ENCODE measurements around the gene TSPAN33.
"Not testable (repeated sequence)": the region's sequence is repeated elsewhere in the genome, so short reads cannot be mapped to it uniquely, and the experiment has no call there.

The TSPAN33 gene

DNA sequence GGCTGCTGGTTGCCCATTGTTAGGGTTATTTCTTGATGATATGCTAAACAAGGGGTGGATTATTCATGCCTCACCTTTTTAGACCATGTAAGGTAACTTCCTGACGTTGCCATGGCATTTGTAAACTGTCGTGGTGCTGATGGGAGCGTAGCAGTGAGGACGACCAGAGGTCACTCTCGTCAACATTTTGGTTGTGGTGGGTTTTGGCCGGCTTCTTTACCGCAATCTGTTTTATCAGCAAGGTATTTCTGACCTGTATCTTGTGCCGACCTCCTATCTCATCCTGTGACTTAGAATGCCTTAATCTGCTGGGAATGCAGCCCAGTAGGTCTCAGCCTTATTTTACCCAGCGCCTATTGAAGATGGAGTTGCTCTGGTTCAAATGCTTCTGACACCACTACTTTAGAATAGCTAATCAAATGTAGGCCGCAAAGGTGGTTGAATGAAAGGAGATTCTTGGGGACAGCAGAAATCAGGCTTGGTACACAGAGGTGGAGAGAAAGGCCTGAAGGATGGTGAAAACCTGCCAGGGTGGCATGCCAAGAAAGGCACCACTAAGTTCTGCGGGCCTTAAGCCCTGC, 26.0 kb downstream of the TSPAN33 start:
- no peak for DNase-seq

DNA sequence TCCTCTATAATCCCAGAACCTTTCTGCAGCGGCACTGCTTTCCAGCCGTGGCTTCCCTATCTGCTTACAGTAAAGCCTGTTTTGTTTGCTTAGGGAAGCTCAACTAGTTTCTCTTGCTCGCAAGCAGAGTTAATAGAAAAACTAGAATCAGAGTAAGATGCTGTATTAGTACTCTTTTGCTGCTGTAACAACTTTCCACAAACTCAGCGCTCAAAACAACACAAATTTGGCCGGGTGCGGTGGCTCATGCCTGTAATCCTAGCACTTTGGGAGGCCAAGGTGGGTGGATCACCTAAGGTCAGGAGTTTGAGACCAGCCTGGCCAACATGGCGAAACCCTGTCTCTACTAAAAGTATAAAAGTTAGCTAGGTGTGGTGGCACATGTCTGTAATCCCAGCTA, 29.4 kb downstream of the TSPAN33 start:
- not testable (repeated sequence) for DNase-seq

DNA sequence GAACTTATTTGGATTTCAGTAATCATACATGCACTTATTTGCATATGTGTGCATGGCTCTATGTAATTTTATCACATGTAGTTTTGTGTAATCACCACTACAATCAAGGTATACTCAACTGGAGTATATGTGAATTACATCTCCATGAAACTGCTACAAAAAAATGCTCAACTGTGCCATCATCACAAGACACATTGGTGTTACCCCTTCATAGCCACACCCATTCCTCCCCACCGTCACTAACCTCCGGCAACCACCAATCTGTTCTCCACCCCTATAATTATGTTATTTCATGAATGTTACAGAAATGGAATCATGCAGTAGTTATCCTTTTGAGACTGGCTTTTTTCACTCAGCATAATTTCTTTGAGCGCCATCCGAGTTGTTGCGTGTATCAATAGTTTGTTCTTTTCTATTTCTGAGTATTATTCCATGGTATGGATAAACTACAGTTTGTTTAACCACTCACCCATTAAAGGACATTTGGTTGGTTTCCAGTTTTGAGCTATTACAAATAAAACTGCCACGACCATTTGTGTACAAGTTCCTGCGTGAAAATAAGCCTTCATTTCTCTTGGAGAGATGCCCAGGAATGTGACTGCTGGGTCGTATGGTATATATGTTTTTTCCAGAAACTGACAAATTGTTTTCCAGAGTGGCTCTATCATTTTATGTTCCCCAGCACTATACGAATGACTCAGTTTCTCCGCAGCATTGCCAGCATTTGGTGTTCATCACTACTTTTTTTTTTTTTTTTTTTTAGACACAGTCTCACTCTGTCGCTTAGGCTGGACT, 32.6 kb downstream of the TSPAN33 start:
- DNase-seq, result peak; percentile 21

DNA sequence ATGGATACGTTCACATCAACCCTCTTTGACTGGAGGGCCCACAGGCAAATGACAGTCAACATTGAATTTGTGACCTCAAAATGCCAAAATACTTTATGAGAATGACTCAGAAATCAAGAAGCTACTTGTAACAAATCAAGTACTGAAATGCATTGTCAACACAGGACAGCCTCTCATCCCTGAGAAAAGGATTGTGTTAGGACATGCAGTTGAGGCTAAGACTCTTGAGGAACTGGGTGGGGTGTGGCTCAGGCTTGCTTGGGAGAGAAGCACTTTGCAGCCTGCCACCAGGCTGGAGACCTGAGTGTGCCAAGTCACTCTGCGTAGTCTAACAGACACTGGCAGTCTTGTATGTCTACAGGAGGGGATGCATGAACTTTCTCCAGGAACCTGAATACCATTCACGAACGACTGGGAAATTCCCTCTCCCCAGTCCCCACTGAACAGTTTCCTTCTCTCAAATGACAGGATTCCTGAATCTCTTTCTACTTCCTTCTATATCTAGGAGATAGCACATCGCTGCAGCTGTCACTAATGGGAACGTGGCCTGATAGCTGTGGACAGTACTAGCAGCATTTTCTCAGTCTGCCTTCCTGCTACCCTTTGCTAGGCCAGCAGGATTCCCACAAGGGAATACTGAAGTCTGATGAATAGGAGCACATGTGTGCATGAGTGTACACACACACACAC, 40.6 kb downstream of the TSPAN33 start:
- DNase-seq, result no peak

DNA sequence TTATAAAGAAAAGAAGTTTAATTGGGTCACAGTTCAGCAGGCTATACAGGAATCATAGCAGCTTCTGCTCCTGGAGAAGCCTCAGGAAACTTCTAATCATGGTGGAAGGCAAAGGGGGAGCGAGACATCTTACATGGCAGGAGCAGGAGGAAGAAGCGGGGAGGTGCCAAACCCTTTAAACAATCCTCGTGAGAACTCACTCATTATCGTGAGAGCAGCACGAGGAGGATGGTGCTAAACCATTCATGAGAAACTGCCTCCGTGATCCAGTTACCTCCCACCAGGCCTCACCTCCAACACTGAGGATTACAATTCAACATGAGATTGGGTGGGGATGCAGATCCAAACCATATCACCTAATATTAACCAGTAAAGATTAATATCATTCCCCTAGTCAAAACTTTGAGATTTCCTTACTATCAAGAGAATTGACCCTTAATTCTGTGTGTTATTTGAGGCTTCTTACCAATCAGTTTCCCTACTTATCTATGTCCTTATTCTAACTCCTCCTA, 42.3 kb downstream of the TSPAN33 start:
- no peak for DNase-seq

DNA sequence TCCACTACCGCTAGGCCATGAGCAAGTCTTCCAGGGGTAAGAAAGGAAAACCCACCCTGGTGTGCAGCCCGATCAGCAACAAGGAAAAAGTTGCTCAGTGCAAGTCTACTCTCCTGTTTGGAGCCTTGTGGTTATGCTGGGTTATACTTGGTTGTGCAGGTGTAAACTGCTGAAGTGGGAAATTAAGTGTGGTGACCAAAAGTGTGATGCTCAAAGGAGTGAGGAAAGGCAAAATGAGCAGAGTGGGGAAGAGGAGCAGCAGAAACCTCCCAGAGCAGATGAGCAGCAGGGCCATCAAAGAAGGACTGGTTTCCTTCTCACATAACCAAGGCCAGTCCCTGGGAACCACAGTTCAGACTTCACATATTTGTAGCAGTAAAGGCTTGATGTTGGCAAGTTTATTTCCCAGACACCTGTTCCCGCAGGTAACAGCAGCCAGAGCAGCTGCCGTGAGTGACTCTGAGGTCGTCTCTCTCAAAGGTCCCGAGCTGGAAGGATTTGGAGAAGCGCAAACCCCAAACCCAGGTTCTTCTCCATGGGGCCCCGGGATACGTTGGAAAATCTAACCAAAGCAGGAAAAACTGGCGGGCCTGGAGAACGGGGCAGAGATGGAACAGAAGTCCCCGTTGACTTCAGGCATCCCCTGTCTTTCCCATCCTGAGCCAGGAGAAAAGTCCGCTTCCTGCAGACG, 43.3 kb downstream of the TSPAN33 start:
- DNase-seq, result no peak

DNA sequence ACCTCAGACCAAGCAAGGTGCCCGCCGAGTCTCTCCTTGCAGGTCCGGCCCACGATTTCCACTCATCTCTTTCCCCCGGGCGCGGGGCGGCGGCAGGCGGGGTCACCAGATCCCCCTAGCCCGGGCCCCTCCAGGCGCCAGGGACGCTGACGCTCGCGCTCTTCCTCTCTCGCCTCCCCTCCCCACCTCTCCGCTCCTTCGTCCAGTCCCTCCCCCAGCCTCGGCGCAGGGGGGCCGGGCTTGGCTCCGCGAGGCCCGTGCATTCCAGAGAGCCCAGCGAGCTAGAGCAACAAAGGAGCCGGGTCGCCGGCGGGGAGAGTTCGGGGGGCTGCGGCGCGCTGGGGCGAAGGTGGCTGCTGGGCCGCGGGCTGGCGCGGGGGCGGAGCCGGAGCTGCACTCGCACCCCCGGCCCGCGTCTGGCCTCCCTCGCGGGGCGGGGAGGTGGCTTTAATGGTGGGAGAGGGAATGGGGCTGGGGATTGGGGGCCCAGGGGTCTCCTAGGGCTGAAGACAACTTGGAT, 43.9 kb downstream of the TSPAN33 start, which contains the start of gene SMO:
Gene SMO, plus strand, starts transcription at position 262 of the 520 bp plus-strand sequence. CDS start 519 bp downstream, outside the sequence.
- peak; percentile 16 for DNase-seq

DNA sequence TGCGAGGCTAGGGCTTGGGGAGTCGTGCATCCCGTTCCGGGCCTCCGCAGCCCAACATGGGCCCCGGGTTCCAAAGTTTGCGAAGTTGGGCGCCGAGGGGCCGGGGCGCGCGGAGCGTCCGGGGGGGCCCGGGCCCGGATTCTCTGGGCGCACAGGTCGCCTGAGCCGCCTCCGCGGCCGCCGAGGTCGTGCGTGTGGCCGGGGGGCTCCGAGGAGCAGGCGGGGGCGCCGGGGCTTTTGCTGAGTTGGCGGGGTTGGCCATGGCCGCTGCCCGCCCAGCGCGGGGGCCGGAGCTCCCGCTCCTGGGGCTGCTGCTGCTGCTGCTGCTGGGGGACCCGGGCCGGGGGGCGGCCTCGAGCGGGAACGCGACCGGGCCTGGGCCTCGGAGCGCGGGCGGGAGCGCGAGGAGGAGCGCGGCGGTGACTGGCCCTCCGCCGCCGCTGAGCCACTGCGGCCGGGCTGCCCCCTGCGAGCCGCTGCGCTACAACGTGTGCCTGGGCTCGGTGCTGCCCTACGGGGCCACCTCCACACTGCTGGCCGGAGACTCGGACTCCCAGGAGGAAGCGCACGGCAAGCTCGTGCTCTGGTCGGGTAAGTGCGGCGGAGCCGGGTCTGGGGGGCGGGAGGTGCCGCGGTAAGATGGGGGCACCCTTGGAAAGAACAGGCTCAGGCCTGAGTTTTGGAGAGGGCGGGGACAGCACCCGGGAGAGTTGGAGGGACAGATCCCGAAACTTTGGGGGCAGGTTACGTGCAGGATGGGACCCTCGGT, 44.6 kb downstream of the TSPAN33 start:
- no peak for DNase-seq

DNA sequence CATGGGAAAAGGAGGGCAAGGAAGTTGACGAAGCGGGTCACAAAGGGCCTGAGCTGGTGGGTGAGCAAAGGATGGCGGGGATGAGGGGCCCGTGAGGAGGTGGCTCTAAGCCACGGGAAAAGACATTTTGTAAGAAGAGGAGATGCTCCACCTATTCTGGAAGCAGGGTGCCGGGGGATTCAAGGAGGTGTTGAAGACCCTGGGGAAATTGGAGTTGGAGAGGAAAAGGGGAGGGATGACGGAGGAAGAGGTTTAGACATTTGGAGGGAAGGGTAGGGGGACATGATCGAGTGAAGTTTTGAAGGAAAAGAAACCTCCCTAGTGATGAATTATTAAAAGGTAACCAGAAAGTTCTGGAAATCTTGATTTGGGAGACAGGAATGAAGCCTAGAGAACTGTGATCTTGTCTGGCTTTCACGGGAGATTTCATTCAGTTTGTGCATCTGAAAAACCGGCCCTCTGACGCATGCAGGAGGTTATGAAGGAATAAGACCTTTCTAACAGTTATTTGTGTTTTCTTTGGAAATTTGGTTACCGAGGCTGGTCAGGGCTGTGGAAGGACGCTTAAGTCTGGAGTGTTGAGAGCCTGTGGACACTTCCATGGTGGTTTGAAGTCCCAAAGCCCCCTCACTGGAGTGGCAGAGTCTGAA, 45.3 kb downstream of the TSPAN33 start:
- no peak for DNase-seq

DNA sequence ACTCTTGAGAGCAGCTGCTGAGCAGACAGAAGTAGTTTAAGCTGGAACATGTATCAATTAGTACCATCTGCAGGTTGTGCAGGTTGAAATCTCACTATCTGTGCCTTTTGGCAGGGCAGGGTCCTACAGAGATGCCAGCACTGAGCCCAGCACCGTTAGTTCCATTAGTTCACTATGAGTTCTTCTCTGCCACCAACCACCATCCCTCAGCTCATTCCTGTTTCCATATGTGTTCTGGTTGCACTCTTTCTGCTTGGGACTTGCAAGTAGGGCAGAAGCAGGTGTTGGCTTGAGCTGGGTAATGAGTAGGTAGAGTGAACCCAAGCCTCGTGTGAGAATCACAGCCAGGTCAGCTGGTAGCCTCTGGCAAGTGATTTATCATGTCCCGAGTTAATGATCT, 46.8 kb downstream of the TSPAN33 start:
- DNase-seq, result no peak

DNA sequence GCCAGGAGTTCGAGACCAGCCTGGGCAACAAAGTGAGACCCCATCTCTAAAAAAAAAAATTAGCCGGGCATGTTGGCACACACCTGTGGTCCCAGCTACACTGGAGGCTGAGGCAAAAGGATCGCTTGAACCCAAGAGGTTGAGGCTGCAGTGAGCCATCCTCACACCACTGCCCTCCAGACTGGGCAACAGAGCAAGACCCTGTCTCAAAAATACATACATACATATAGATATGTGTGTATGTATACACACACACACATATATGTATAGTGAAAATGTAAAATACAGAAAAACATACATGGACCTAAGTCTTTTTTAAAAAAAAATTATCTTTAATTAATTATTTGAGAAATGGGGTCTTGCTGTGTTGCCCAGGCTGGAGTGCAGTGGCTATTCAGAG, 49.4 kb downstream of the TSPAN33 start:
- DNase-seq, result no peak

DNA sequence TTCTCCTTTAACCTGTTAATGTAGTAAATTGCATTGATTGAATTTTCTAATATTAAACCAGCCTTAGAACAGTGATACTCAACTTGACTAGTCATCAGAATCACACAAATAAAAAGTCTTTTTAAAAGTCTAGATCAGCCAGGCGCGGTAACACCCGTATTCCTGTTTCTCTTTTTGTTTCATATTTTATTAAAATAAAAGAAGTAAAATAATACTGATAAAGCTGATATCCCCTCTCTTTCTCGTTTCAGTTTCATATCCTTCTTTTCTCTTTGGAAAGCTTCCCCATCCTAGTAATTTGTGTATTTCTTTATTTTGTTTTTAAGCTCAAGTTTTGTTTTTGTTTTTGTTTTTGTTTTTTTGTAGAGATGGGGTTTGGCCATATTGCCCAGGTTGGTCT, 53.3 kb downstream of the TSPAN33 start:
- no peak for DNase-seq

DNA sequence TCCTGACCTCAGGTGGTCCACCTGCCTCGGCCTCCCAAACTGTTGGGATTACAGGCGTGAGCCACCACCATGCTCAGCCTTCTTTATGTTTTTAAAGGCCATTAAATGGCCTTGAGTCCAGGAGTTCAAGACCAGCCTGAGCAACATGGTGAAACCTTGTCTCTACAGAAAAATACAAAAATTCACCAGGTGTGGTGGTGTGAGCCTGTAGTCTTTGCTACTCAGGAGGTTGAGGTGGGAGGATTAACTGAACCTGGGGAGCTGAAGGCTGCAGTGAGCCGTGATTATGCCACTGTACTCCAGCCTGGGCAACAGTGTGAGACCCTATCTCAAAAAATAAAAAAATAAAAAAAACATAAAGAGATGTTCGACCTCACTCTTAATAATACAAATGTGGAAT, 54.9 kb downstream of the TSPAN33 start:
- DNase-seq, result no peak

DNA sequence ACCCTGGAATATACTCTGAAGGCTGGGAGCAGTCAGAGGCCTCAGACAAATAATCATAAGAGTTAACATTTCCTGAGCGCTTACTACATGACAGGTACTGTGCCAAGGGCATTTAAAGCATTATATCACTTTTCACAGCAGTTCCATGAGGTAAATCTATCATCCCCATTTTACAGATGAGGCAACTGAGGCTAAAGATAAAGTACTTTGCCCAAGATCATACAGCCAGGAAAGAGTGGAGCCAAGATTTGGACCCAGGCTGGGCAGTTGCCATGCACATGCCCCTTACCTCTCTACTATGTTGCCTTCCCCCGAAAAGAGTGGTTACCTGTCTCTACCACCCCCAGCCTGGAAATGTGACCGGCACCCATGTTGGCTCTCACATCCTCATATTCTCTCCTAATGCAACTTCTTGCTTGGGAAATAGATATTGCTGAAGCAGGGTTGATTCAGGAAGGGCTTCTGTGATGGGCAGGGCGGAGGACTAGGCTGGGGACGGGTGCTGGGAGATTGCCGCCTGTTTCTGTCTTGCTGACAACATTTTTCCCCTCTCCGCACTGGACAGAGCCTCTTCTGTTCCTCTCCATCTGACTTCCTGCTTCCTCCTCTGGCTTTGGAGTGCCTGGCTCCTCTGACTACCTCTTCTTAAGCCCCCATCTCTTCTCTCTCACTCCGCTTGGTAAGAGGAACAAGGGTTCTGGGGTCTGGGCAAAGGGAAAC, 57.7 kb downstream of the TSPAN33 start:
- DNase-seq, result no peak

DNA sequence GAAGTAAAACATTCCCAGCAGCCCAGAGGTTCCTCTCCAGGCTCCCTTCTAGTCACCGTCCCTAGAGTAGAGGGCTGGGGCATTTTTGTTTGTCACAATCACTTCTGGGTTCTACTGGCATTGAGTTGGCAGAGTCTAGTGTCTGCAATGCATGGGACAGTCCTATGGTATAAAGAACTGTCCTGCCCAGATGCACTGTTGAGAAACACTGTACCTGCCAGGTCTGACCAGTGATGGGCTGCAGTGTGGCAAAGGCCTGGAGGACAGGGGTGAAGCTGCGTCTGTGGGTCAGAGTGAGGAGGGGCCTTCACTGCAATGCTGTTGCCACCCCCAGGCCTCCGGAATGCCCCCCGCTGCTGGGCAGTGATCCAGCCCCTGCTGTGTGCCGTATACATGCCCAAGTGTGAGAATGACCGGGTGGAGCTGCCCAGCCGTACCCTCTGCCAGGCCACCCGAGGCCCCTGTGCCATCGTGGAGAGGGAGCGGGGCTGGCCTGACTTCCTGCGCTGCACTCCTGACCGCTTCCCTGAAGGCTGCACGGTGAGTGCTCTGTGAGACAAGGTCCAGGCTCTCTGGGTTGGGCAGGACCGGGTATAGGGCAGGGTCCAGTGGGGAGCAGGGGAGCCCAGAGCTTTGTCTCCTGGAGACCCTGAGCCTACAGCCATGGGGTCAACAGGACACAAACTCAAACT, 58.7 kb downstream of the TSPAN33 start:
- no peak for DNase-seq

DNA sequence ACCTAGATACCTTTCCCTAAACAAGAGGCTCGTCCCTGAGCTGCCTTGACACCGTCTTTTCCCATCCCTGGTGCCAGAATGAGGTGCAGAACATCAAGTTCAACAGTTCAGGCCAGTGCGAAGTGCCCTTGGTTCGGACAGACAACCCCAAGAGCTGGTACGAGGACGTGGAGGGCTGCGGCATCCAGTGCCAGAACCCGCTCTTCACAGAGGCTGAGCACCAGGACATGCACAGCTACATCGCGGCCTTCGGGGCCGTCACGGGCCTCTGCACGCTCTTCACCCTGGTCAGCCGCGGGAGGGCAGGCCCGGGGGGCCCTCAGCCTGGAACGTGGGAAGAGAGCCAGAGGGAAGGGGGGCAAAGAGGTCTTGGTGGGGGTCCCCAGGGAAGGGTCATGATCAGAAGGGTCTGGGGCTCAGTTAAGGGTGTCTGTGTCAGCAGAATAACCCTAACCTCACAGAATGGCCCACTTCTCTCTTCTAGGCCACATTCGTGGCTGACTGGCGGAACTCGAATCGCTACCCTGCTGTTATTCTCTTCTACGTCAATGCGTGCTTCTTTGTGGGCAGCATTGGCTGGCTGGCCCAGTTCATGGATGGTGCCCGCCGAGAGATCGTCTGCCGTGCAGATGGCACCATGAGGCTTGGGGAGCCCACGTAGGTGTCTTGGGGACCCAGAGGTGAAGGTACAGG, 60.8 kb downstream of the TSPAN33 start:
- DNase-seq, result no peak

DNA sequence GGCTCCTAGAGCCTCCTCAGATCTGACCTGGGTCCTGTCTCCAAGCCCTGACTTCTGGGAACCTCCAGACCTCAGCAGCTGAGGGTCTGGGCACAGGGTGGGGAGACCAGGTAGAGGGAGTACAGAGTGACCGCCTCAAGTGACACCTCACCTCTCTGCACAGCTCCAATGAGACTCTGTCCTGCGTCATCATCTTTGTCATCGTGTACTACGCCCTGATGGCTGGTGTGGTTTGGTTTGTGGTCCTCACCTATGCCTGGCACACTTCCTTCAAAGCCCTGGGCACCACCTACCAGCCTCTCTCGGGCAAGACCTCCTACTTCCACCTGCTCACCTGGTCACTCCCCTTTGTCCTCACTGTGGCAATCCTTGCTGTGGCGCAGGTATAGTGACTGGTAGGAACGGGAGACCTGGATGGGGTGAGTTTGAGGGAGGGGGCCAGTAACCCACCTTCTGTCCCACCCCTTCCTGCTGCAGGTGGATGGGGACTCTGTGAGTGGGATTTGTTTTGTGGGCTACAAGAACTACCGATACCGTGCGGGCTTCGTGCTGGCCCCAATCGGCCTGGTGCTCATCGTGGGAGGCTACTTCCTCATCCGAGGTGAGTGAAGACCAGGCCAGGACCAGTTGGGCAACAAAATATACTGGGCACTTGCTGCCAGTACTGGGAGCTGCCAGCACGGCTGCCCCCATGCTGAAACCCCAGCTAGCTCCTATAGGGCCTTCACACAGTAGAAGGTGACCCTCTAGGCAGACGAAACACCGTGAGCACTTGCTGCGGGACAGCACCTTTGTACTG, 61.7 kb downstream of the TSPAN33 start:
- no peak for DNase-seq

DNA sequence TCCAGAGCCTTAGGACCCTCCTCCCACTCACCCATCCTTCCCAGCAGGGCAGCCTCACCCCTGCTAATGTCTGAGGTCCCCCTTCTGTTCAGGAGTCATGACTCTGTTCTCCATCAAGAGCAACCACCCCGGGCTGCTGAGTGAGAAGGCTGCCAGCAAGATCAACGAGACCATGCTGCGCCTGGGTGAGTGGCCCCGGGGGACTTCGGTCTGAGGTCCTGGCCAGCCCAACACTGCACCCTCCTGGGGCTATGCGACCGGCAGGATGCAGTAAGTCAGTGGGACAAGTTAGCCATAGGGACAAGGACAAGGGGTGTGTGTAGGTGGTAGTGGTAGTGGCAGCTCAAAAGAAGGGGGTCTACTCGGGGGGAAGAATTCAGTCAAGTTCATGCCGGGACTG, 64.2 kb downstream of the TSPAN33 start:
- peak; percentile 8 for DNase-seq

All from NCI-H1436 (cell line).